OCI-LY3 (cell line): ENCODE results near the gene OR2L5.

Source experiments
- H2AFZ ChIP-seq: fragments of 200-600, 300-600 bp; shearing (Covaris generic); 2 replicates; pipeline ENCODE4 v1.6.0; 2014; ENCODE audit warnings: antibody characterized with exemption, low read depth, low read length
- H3K27ac ChIP-seq: fragments of 200-600, 300-600 bp; sonication (generic); 2 replicates; pipeline ENCODE4 v1.5.1; 2014; ENCODE audit warnings: mild to moderate bottlenecking, low read length, moderate library complexity, mixed read lengths
- H3K27me3 ChIP-seq: fragments of 200-600, 300-600 bp; sonication (generic); 2 replicates; pipeline ENCODE4 v1.6.1; 2014; ENCODE audit warnings: low read depth, low read length, mixed read lengths
- H3K36me3 ChIP-seq: fragments of 200-600, 300-600 bp; sonication (generic); replicated peaks from 2 replicates; pipeline ENCODE3; 2014; ENCODE audit warnings: low read depth, low read length, mixed read lengths
- H3K4me1 ChIP-seq: fragments of 300-600, 200-600 bp; sonication (generic); 2 replicates; pipeline ENCODE4 v1.6.1; 2014; ENCODE audit warnings: low read length, mixed read lengths
- H3K4me2 ChIP-seq: fragments of 200-600, 300-600 bp; sonication (generic); 2 replicates; pipeline ENCODE4 v1.6.1; 2014; ENCODE audit warnings: low read length, mixed read lengths
- H3K4me3 ChIP-seq: fragments of 300-600, 200-600 bp; sonication (generic); 2 replicates; pipeline ENCODE4 v1.5.1; 2014; ENCODE audit warnings: antibody characterized with exemption, mild to moderate bottlenecking, low read length, moderate library complexity
- H3K79me2 ChIP-seq: fragments of 300-600, 200-600 bp; shearing (Covaris generic); 2 replicates; pipeline ENCODE4 v1.6.1; 2014; ENCODE audit warnings: mild to moderate bottlenecking, low read length, mixed read lengths
- H3K9ac ChIP-seq: fragments of 300-600, 200-600 bp; shearing (Covaris generic); 2 replicates; pipeline ENCODE4 v1.6.0; 2014; ENCODE audit warnings: mild to moderate bottlenecking, low read length, moderate library complexity
- H3K9me3 ChIP-seq: fragments of 200-600, 300-600 bp; shearing (Covaris generic); 2 replicates; pipeline ENCODE4 v1.6.1; 2014; ENCODE audit warnings: low read length, mixed read lengths; ENCODE audit not compliant: insufficient read depth
- H4K20me1 ChIP-seq: fragments of 200-600, 300-600 bp; sonication (generic); 2 replicates; pipeline ENCODE4 v1.6.1; 2016; ENCODE audit warnings: low read length, mixed read lengths; ENCODE audit not compliant: insufficient read depth
- EZH2phosphoT487 ChIP-seq: fragments of 200-600 bp; shearing (Covaris generic); IDR thresholded peaks from 2 replicates; pipeline ENCODE4 v1.6.1; 2018; ENCODE audit warnings: antibody characterized with exemption, mixed run types, low read depth
- TF ChIP-seq, protein P1 (sequence below): fragments of 200-600, 300-600 bp; sonication (generic); IDR thresholded peaks from 2 replicates; pipeline ENCODE4 v1.5.1; 2014; ENCODE audit warnings: antibody characterized with exemption, low read length, low read depth

OR2L5 gene

DNA sequence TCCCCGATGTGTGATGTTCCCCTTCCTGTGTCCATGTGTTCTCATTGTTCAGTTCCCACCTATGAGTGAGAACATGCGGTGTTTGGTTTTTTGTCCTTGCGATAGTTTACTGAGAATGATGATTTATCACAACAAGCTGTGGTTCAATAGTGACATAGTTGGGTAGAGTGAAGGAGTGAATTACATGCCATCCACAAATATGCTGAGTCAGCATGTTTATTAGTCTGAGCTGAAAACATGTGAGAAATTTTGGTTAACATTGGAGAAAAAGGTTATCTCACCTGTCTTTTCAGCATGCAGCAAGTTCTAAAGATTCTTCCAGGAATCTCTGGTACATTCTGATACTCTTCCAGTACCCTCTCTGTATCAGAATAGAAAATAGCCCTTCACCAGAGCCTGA lies 52.1 kb downstream of the OR2L5 start:
- Histone ChIP-seq H3K9ac (no peak overlapping the region), H3K27me3 (no peaks in the 10 kb centered on the region), H3K4me2 (no peak overlapping the region), H4K20me1 (no peaks in the 10 kb centered on the region), H3K27ac (no peak overlapping the region), H2AFZ (no peak overlapping the region), H3K4me3 (no peak overlapping the region), H3K36me3 (no peaks in the 10 kb centered on the region), H3K4me1 (no peaks in the 10 kb centered on the region), H3K9me3 (no peaks in the 10 kb centered on the region), H3K79me2 (no peaks in the 10 kb centered on the region)
- TF ChIP-seq EZH2phosphoT487, result no peak
- TF ChIP-seq, protein P1, sequence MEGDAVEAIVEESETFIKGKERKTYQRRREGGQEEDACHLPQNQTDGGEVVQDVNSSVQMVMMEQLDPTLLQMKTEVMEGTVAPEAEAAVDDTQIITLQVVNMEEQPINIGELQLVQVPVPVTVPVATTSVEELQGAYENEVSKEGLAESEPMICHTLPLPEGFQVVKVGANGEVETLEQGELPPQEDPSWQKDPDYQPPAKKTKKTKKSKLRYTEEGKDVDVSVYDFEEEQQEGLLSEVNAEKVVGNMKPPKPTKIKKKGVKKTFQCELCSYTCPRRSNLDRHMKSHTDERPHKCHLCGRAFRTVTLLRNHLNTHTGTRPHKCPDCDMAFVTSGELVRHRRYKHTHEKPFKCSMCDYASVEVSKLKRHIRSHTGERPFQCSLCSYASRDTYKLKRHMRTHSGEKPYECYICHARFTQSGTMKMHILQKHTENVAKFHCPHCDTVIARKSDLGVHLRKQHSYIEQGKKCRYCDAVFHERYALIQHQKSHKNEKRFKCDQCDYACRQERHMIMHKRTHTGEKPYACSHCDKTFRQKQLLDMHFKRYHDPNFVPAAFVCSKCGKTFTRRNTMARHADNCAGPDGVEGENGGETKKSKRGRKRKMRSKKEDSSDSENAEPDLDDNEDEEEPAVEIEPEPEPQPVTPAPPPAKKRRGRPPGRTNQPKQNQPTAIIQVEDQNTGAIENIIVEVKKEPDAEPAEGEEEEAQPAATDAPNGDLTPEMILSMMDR, result no peak
